ENCODE results near the gene SHMT1.

The SHMT1 gene

DNA sequence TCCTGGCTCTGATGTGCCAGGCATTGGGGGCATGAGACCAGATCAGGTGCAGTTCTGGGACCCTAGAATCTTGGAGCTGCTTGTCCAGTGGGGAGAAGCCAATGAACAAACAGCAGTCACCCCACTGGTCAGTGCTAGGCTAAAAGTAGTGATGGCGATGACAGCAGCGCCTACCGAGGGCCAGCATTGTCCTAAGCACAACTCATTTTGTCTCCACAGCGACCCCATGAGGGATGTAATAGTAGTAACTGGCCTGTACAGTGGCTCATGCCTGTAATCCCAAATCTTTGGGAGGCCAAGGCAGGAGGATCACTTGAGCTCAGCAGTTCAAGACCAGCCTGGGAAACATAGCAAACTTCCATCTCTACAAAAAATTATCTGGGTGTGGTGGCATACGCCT, 42.0 kb downstream of the SHMT1 start:
- TF ChIP-seq PPARA (CRISPR knock-in tag; IDR thresholded peaks at IDR 0.05; ENCODE audit: borderline replicate concordance) (no peak), CSDC2 (CRISPR knock-in tag; IDR thresholded peaks at IDR 0.05) (no peak), TCF4 (CRISPR knock-in tag; IDR thresholded peaks at IDR 0.05; ENCODE audit: borderline replicate concordance) (no peak), RARB (CRISPR knock-in tag; IDR thresholded peaks at IDR 0.05) (no peak), GLIS3 (CRISPR knock-in tag; IDR thresholded peaks at IDR 0.05) (no peak), ESRRG (CRISPR knock-in tag; IDR thresholded peaks at IDR 0.05) (no peak), ZNF565 (CRISPR knock-in tag; conservative IDR thresholded peaks at IDR 0.05; ENCODE audit: low read depth) (no peak), ZFP30 (CRISPR knock-in tag; IDR thresholded peaks at IDR 0.05) (no peak), CREB5 (CRISPR knock-in tag; IDR thresholded peaks at IDR 0.05; ENCODE audit: low read depth) (no peak), TOX (CRISPR knock-in tag; IDR thresholded peaks at IDR 0.05; ENCODE audit: borderline replicate concordance) (no peak), ZNF70 (CRISPR knock-in tag; IDR thresholded peaks at IDR 0.05) (no peak), ISL1 (CRISPR knock-in tag; IDR thresholded peaks at IDR 0.05) (no peak), ZC3H10 (CRISPR knock-in tag; IDR thresholded peaks at IDR 0.05) (no peak), SNAI2 (CRISPR knock-in tag; IDR thresholded peaks at IDR 0.05) (no peak)
- TF ChIP-seq, protein P1, sequence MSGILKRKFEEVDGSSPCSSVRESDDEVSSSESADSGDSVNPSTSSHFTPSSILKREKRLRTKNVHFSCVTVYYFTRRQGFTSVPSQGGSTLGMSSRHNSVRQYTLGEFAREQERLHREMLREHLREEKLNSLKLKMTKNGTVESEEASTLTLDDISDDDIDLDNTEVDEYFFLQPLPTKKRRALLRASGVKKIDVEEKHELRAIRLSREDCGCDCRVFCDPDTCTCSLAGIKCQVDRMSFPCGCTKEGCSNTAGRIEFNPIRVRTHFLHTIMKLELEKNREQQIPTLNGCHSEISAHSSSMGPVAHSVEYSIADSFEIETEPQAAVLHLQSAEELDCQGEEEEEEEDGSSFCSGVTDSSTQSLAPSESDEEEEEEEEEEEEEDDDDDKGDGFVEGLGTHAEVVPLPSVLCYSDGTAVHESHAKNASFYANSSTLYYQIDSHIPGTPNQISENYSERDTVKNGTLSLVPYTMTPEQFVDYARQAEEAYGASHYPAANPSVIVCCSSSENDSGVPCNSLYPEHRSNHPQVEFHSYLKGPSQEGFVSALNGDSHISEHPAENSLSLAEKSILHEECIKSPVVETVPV (CRISPR knock-in tag; IDR thresholded peaks at IDR 0.05) = no peak
- peak; percentile 32; the same call in 2 of the 3 replicates for ATAC-seq

DNA sequence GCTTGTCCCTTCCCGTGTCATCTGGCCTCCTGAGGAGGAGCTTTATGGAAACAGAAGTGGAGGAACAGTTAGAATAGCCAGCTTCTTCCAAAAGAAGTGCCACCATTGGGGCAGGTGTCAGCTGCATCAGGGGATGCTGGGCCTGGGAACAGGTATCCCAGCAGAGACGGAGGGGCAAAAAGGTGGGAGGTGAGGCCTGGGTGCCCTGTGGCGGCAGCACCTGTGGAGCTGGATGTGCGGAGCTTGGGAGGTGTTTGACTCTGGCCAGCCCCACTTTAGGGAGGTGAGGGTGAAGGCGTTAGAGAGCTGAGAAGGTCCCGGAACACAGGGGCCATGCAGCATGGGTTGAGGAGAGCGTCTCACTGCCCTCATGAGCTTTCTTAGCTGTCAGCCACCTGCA, 43.0 kb downstream of the SHMT1 start:
- TF ChIP-seq OSR1 (CRISPR knock-in tag; IDR thresholded peaks at IDR 0.05) (no peak), TCF4 (CRISPR knock-in tag; IDR thresholded peaks at IDR 0.05; ENCODE audit: borderline replicate concordance) (no peak), ISL1 (CRISPR knock-in tag; IDR thresholded peaks at IDR 0.05) (no peak), GLIS3 (CRISPR knock-in tag; IDR thresholded peaks at IDR 0.05) (no peak), CREB5 (CRISPR knock-in tag; IDR thresholded peaks at IDR 0.05; ENCODE audit: low read depth) (no peak), ZC3H10 (CRISPR knock-in tag; IDR thresholded peaks at IDR 0.05) (no peak), ARNTL (CRISPR knock-in tag; IDR thresholded peaks at IDR 0.05; ENCODE audit: borderline replicate concordance, low read depth) (no peak), ZNF70 (CRISPR knock-in tag; IDR thresholded peaks at IDR 0.05) (no peak), ZFP3 (CRISPR knock-in tag; IDR thresholded peaks at IDR 0.05) (no peak), BACH2 (CRISPR knock-in tag; IDR thresholded peaks at IDR 0.05; ENCODE audit: borderline replicate concordance) (no peak), TOX (CRISPR knock-in tag; IDR thresholded peaks at IDR 0.05; ENCODE audit: borderline replicate concordance) (no peak), SNAI2 (CRISPR knock-in tag; IDR thresholded peaks at IDR 0.05) (no peak)
- TF ChIP-seq, protein P2, sequence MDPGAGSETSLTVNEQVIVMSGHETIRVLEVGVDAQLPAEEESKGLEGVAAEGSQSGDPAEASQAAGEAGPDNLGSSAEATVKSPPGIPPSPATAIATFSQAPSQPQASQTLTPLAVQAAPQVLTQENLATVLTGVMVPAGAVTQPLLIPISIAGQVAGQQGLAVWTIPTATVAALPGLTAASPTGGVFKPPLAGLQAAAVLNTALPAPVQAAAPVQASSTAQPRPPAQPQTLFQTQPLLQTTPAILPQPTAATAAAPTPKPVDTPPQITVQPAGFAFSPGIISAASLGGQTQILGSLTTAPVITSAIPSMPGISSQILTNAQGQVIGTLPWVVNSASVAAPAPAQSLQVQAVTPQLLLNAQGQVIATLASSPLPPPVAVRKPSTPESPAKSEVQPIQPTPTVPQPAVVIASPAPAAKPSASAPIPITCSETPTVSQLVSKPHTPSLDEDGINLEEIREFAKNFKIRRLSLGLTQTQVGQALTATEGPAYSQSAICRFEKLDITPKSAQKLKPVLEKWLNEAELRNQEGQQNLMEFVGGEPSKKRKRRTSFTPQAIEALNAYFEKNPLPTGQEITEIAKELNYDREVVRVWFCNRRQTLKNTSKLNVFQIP (CRISPR knock-in tag; IDR thresholded peaks at IDR 0.05; ENCODE audit: borderline replicate concordance, low read depth) = no peak
- ATAC-seq = no peak

DNA sequence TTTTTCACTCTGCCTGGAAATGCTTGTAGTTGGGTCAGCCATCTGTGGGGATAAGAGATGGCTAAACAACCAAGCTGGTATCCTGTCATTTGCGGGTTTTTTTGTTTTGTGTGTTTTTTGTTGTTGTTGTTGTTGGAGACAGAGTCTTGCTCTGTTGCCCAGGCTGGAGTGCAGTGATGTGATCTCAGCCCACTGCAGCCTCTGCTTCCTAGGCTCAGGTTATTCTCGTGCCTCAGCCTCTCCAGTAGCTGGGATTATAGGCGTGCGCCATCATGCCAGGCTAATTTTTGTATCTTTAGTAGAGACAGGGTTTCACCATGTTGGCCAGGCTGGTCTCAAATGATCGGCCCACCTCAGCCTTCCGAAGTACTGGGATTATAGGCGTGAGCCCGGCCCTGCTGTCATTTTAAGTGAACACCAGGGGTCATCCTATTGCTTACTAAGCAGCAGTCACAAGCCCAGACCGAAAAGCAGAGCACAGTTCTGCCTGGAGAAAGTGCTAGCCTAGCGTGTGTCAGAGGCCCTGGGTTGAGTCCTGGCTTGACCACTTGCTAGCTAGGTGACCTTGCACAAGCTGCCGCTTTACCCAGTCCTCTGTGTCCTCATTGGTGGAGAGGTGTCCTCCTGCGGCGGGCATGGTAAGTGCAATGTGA, 43.6 kb downstream of the SHMT1 start:
- TF ChIP-seq ZNF565 (CRISPR knock-in tag; conservative IDR thresholded peaks at IDR 0.05; ENCODE audit: low read depth) (no peak), TCF4 (CRISPR knock-in tag; IDR thresholded peaks at IDR 0.05; ENCODE audit: borderline replicate concordance) (no peak), ARNTL (CRISPR knock-in tag; IDR thresholded peaks at IDR 0.05; ENCODE audit: borderline replicate concordance, low read depth) (no peak), GLIS3 (CRISPR knock-in tag; IDR thresholded peaks at IDR 0.05) (no peak), SNAI2 (CRISPR knock-in tag; IDR thresholded peaks at IDR 0.05) (no peak)
- ATAC-seq = 0 out of 3 replicates have a peak, but pooled peaks have one; percentile 7

GRCh38 chr17:18318771-18319450, 44.4 kb downstream of the SHMT1 start:
- no peak for ATAC-seq
- TF ChIP-seq ZC3H10 (CRISPR knock-in tag; IDR thresholded peaks at IDR 0.05) (no peak), SNAI2 (CRISPR knock-in tag; IDR thresholded peaks at IDR 0.05) (no peak), ZNF8 (CRISPR knock-in tag; IDR thresholded peaks at IDR 0.05) (no peak), ARNTL (CRISPR knock-in tag; IDR thresholded peaks at IDR 0.05; ENCODE audit: borderline replicate concordance, low read depth) (no peak), TSHZ2 (CRISPR knock-in tag; IDR thresholded peaks at IDR 0.05) (no peak), ISL1 (CRISPR knock-in tag; IDR thresholded peaks at IDR 0.05) (no peak), PPARA (CRISPR knock-in tag; IDR thresholded peaks at IDR 0.05; ENCODE audit: borderline replicate concordance) (no peak)

Measured in SK-N-SH treated with all-trans-retinoic acid at 6 μM for 48 hours (cell line).